Measurements from ENCODE around the gene RAB26. TPM values are rescaled to one million over a fixed set of nuclear protein-coding genes. Genes with fewer than 3 reads are reported as not detected.

RAB26 gene
- total and polyA plus RNA-seq, 2 of the 13 experiments (the other 11 are each of a cell fraction or from before 2014, with no cell fraction given), result 0.86 to 3.6 TPM

GRCh38 chr16:2155091-2155950 is 6.9 kb downstream of the RAB26 start, which contains the start of gene TRAF7 (continued):
- TF ChIP-seq ZNF574 (CRISPR knock-in tag; IDR thresholded peaks at IDR 0.05) (peak; percentile 89), KDM5B (CRISPR knock-in tag; IDR thresholded peaks at IDR 0.05; ENCODE audit: borderline replicate concordance) (peak; percentile 94), PHB2 (IDR thresholded peaks at IDR 0.05; ENCODE audit: partially characterized antibody) (no peak), SRY (CRISPR knock-in tag; IDR thresholded peaks at IDR 0.05) (peak; percentile 86), MYC (CRISPR knock-in tag; IDR thresholded peaks at IDR 0.05; ENCODE audit: borderline replicate concordance) (peak; percentile 97), GABPB1 (CRISPR knock-in tag; IDR thresholded peaks at IDR 0.05) (peak; percentile 94), MXD3 (CRISPR knock-in tag; IDR thresholded peaks at IDR 0.05) (peak; percentile 62; the same call in 1 of the 2 replicates), ZNF710 (CRISPR knock-in tag; IDR thresholded peaks at IDR 0.05; ENCODE audit: borderline replicate concordance) (peak; percentile 62; the same call in 1 of the 2 replicates), KDM2A (CRISPR knock-in tag; IDR thresholded peaks at IDR 0.05; ENCODE audit: borderline replicate concordance, low read depth) (0 out of 2 replicates have a peak, but pooled peaks have one; percentile 68), ZMYM3 (CRISPR knock-in tag; IDR thresholded peaks at IDR 0.05) (no peak), RNF219 (CRISPR knock-in tag; IDR thresholded peaks at IDR 0.05) (no peak), ZNF329 (CRISPR knock-in tag; IDR thresholded peaks at IDR 0.05; ENCODE audit: low read depth) (0 out of 2 replicates have a peak, but pooled peaks have one; percentile 63), ZNF546 (CRISPR knock-in tag; conservative IDR thresholded peaks at IDR 0.05) (peak; percentile 37; the same call in 1 of the 2 replicates), HNRNPUL1 (IDR thresholded peaks at IDR 0.05; ENCODE audit: low read depth, low read length) (no peak), SALL1 (CRISPR knock-in tag; IDR thresholded peaks at IDR 0.05) (peak; percentile 90), NR2F6 (IDR thresholded peaks at IDR 0.05) (peak; percentile 71; the same call in 1 of the 2 replicates), NR2F6 (CRISPR knock-in tag; IDR thresholded peaks at IDR 0.05) (peak; percentile 55; the same call in 1 of the 2 replicates), SRSF1 (optimal IDR thresholded peaks at IDR 0.05; ENCODE audit: low read depth, low read length) (peak; percentile 95), ZNF788 (CRISPR knock-in tag; IDR thresholded peaks at IDR 0.05; ENCODE audit: borderline replicate concordance) (peak; percentile 19; the same call in 1 of the 2 replicates), PBX3 (CRISPR knock-in tag; IDR thresholded peaks at IDR 0.05; ENCODE audit: borderline replicate concordance) (peak; percentile 39; the same call in 1 of the 2 replicates)
